ENCODE measurements around the gene IQSEC1.

Gene IQSEC1

GRCh38 chr3:12984023-12984823 lies 89.0 kb downstream of the IQSEC1 start:
- peak; percentile 58 for DNase-seq (ENCODE audit: low read depth)

GRCh38 chr3:12983319-12983718 lies 89.9 kb downstream of the IQSEC1 start:
- no peak for DNase-seq (ENCODE audit: low read depth)

GRCh38 chr3:12982619-12983101 lies 90.6 kb downstream of the IQSEC1 start:
- DNase-seq (ENCODE audit: low read depth) = no peak

GRCh38 chr3:12981306-12982275 lies 91.6 kb downstream of the IQSEC1 start:
- no peak for DNase-seq (ENCODE audit: low read depth)

- DNase-seq (ENCODE audit: low read depth) = no peak
These were observed 92.5 kb downstream of the IQSEC1 start for GRCh38 chr3:12980596-12981290.

GRCh38 chr3:12979947-12980487 lies 93.2 kb downstream of the IQSEC1 start:
- DNase-seq (ENCODE audit: low read depth) = no peak

GRCh38 chr3:12979151-12979946 lies 93.9 kb downstream of the IQSEC1 start:
- no peak for DNase-seq (ENCODE audit: low read depth)

- DNase-seq (ENCODE audit: low read depth) = no peak
These were observed 94.5 kb downstream of the IQSEC1 start for GRCh38 chr3:12978682-12979081.

GRCh38 chr3:12977117-12977808 lies 96.0 kb downstream of the IQSEC1 start:
- DNase-seq (ENCODE audit: low read depth) = no peak

GRCh38 chr3:12975748-12976522 lies 97.3 kb downstream of the IQSEC1 start:
- DNase-seq (ENCODE audit: low read depth) = no peak

GRCh38 chr3:12974819-12975218 lies 98.4 kb downstream of the IQSEC1 start:
- DNase-seq (ENCODE audit: low read depth) = no peak

- no peak for DNase-seq (ENCODE audit: low read depth)
These were observed 98.9 kb downstream of the IQSEC1 start for GRCh38 chr3:12974334-12974733.

GRCh38 chr3:12973827-12974226 lies 99.4 kb downstream of the IQSEC1 start:
- no peak for DNase-seq (ENCODE audit: low read depth)

- DNase-seq (ENCODE audit: low read depth) = no peak
These were observed 100.2 kb downstream of the IQSEC1 start for GRCh38 chr3:12972781-12973702.

GRCh38 chr3:12972043-12972442 lies 101.2 kb downstream of the IQSEC1 start:
- DNase-seq (ENCODE audit: low read depth) = no peak

GRCh38 chr3:12970684-12971083 lies 102.5 kb downstream of the IQSEC1 start:
- no peak for DNase-seq (ENCODE audit: low read depth)

- DNase-seq (ENCODE audit: low read depth) = no peak
These were observed 103.7 kb downstream of the IQSEC1 start for GRCh38 chr3:12969486-12969885.

GRCh38 chr3:12968541-12968940 lies 104.7 kb downstream of the IQSEC1 start:
- no peak for DNase-seq (ENCODE audit: low read depth)
